Measurements from ENCODE around the gene VAV3.

Gene VAV3

GRCh38 chr1:107831921-107832320, 133.1 kb downstream of the VAV3 start:
- DNase-seq: no peak

- DNase-seq: no peak
Observed at GRCh38 chr1:107830526-107830925, 134.5 kb downstream of the VAV3 start.

DNA sequence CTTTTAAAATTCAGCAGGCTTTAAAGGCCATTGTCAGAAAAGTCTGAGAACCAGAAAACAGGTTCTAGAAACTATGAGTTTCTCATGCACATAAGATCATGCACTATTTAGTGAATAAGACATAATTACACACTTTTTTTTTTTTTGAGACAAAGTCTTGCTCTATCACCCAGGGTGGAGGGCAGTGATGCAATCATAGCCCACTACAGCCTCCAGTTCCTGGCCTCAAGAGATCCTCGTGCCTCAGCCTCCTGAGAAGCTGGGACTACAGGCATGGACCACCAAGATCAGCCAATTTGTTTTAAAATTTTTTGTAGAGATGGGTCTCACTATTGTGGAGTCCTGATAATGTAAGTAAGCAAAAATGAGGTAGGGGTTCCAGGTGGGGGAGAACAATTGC, 134.9 kb downstream of the VAV3 start:
- no peak for DNase-seq

GRCh38 chr1:107829036-107829770, 135.8 kb downstream of the VAV3 start:
- DNase-seq: no peak

- no peak for DNase-seq
Observed at GRCh38 chr1:107824946-107825345, 140.0 kb downstream of the VAV3 start.

DNA sequence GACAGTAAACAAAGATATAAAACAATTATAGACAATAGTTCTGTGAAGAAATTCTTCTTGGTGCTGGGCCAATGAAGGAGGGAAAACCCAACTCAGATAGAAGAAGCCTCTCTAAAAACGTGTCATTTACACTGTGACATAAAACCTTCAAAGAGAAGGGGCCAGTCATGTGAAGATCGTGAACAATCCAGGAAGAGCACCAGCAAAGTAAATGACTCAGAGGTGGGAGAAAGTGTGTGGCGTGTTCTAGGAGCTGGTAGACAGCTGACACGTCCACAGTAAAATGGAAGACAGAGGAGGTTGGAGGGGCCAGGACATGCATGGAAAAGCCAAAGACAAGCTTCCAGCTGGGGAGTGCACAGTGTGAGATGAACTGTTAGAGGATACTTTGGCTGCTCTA, 143.6 kb downstream of the VAV3 start:
- DNase-seq: no peak

- no peak for DNase-seq
Observed at GRCh38 chr1:107820801-107821200, 144.2 kb downstream of the VAV3 start.

- no peak for DNase-seq
Observed at GRCh38 chr1:107817935-107818334, 147.0 kb downstream of the VAV3 start.

- DNase-seq: no peak
Observed at GRCh38 chr1:107817206-107817605, 147.8 kb downstream of the VAV3 start.

DNA sequence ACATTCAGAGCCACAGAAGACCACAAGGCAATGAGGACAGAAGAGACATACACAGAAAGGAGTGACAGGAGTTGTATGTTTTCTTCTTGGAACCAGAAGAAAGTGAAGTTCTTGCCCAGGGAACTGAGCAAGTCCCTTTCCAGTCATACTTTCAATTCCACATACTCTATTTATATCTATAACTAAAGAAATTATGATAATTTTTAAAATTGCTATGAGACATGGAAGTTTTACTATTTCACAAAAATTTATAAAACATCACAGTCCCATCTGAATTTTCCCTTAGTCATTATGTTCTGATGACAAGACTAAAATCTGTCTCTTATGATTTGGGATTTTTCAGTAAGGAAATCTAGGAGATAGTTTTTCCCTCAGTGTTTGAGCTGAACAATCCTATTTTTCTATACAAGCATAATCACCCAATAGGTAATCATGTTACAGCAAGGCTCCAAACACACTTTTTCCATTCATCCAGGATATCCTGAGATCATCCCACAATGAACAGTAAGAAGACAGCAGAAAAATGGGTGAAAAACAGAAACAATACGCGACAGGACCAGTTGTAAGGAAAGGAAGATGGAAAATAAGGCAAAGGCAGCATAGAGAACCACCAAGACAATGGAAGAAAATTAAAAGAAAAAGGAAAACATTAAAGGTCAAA, 154.6 kb downstream of the VAV3 start:
- no peak for DNase-seq

GRCh38 chr1:107807855-107808254, 157.1 kb downstream of the VAV3 start:
- no peak for DNase-seq

GRCh38 chr1:107807405-107807804, 157.6 kb downstream of the VAV3 start:
- no peak for DNase-seq

GRCh38 chr1:107806902-107807301, 158.1 kb downstream of the VAV3 start:
- DNase-seq: no peak

DNA sequence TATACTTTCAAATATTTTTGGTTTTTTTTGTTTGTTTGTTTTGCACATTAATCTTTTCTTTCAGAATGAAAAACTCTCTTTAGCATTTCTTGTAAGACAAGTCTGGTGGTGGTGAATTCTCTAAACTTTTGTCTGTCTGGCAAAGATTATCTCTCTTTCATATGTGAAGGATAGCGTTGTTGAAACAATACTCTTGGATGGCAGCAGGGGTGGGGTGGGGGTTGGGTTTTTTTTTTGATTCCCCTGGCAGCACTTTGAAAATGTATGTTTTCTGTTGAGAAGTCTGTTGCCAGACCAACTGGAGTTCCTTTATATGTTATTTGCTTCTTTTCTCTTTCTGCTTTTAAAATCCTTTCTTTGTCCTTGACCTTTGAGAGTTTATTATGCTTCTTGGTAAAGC, 160.2 kb downstream of the VAV3 start:
- no peak for DNase-seq

DNA sequence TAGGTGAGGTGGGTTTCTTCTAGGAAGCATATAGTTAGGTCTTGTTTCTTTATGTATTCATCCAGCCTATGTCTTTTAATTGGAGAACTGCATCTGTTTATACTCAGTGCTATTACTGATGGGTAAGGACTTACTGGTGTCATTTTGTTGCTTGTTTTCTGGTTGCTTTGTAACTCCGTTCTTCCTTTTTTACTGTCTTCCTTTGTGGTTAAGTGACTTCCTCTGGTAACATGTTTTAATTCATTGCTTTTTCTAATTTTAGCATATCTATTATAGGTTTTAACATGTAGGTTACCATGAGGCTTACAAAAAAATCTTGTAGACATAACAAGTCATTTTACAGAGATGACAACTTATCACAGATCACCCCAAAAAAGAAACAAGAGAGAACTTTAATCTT, 160.8 kb downstream of the VAV3 start:
- no peak for DNase-seq

DNA sequence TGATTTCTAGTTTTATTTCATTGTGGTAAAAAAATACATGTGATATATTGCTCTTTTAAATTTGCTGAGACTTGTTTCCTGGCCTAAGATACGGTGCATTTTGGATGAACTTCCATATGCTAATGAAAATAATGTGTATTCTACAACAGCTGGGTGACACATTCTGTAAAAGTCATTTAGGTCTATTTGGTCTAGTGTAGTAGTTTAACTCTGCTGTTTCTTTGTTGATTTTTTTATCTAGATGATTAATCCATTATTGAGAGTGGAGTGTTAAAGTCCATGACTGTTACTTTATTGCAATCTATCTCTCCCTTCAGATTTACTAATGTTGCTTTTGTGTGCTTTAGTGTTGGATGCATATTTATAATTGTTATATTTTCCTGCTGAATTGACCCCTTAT, 161.4 kb downstream of the VAV3 start:
- no peak for DNase-seq

DNA sequence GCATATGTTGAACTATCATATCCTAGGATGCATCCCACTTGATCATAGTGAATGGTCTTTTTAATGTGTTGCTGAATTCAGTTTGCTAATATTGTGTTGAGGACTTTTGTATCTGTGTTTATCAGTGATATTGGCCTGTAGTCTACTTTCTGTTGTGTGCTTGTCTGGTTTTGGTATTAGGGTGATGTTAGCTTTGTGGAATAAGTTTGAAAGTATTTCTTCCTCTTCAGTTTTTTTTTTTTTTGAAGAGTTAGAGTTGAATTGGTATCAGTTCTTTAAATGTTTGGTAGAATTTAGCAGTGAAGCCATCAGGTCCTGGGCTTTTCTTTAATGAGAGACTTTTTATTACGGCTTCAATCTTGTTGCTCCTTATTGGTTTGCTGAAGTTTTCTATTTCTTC, 162.3 kb downstream of the VAV3 start:
- DNase-seq: no peak

- DNase-seq: no peak
Observed at GRCh38 chr1:107795994-107796393, 169.0 kb downstream of the VAV3 start.

GRCh38 chr1:107795441-107795840, 169.5 kb downstream of the VAV3 start:
- DNase-seq: no peak

- DNase-seq: no peak
Observed at GRCh38 chr1:107794571-107794970, 170.4 kb downstream of the VAV3 start.

GRCh38 chr1:107793896-107794453, 171.0 kb downstream of the VAV3 start:
- DNase-seq: no peak

DNA sequence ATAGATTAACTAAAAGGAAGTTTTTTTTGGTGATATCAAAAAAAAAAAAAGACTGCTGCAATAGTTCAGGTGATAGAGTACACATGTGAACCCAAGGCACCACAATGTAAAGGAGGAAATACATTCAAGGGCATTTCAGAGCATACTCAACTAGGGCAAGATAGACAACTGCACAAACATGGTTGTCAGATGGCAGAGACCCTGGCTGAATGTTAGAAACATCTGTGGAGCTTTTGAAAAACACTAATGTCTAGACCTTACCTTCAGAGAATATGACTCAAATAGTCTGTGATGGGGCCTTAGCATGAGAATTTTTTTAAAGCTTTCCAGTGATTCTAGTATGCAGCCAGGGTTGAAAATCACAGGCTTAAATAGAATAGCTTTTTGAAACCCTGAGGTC, 173.6 kb downstream of the VAV3 start:
- no peak for DNase-seq

DNA sequence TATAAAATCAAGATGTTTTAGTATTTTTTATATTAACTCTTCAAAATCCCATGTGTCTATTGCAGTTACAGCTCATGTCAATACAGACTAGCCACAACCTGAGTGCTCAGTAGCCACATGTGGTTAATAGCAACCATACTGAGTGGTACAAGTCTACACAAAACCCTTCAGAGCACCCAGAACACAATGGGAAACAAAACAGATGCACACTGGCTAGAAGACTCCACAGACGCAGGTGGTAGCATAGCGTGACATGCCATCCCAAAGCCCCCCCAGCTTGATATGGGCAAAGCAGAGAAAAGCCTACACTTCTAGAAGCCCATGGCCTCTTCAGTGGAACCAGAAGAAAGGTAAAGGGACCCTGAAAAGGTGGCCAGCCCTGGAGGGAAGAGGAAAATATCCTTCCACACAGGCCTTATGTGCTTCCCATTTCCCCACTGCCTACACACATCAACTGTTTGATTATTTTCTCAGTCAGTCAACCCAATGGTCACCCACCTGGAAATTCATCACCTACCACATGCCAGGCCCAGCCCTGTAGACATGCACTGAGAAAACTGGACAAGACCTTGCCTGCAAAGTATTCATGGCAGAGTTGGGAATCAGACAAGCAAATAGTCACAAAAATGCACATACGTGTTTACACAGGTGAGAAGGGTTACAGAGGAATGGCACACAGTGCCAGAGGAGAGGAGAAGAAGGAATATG, 175.0 kb downstream of the VAV3 start:
- DNase-seq: no peak

All from 8988T (cell line).